Myocyte (in vitro differentiated cells): ENCODE results near the gene TMEM100. TPM values are rescaled to one million over a fixed set of nuclear protein-coding genes. Genes with fewer than 3 reads are reported as not detected.

Experiments
- DNase-seq: peaks from one replicate; pipeline ENCODE4 v3.0.0-alpha.2; 2012; ENCODE audit warnings: low read depth
- polyA plus RNA-seq: library from polyadenylated mRNA; unstranded; fragments of >200 nt; gene quantifications from one replicate; pipeline ENCODE4 v1.2.1, GENCODE V29; 2012; ENCODE audit warnings: missing spikeins
- total RNA-seq: library from RNA; depleted of rRNA; stranded (reverse); fragments of >200 nt; gene quantifications from 2 replicates; pipeline ENCODE4 v1.2.3, GENCODE V29; 2014

TMEM100 gene
- 1.5 and 3.0 TPM in 2 replicates for total RNA-seq
- polyA plus RNA-seq, result 1.4 TPM

- peak; percentile 83 for DNase-seq
These were observed at the start of gene TMEM100 for GRCh38 chr17:55722742-55723487. Gene TMEM100 (minus strand): TSS chr17:55722864. CDS start chr17:55721070, 1,794 bp downstream.

- no peak for DNase-seq
These were observed 49.4 kb upstream of the TMEM100 start for GRCh38 chr17:55772086-55772485.

GRCh38 chr17:55770196-55770870, 47.7 kb upstream of the TMEM100 start:
- DNase-seq, result peak; percentile 67

GRCh38 chr17:55769625-55770000, 46.9 kb upstream of the TMEM100 start:
- peak; percentile 41 for DNase-seq

- DNase-seq, result peak; percentile 22
These were observed 46.4 kb upstream of the TMEM100 start for GRCh38 chr17:55768936-55769624.

GRCh38 chr17:55765472-55765871, 42.8 kb upstream of the TMEM100 start:
- DNase-seq, result no peak

- DNase-seq, result no peak
These were observed 41.9 kb upstream of the TMEM100 start for GRCh38 chr17:55764610-55765009.

- DNase-seq, result no peak
These were observed 41.2 kb upstream of the TMEM100 start for GRCh38 chr17:55763856-55764255.

GRCh38 chr17:55762086-55762858, 39.6 kb upstream of the TMEM100 start:
- no peak for DNase-seq

- no peak for DNase-seq
These were observed 38.1 kb upstream of the TMEM100 start for GRCh38 chr17:55760643-55761355.

GRCh38 chr17:55758171-55758570, 35.5 kb upstream of the TMEM100 start:
- no peak for DNase-seq

GRCh38 chr17:55757659-55758058, 35.0 kb upstream of the TMEM100 start:
- no peak for DNase-seq

GRCh38 chr17:55756689-55757088, 34.0 kb upstream of the TMEM100 start:
- no peak for DNase-seq

- no peak for DNase-seq
These were observed 29.1 kb upstream of the TMEM100 start for GRCh38 chr17:55751720-55752250.

- peak; percentile 97 for DNase-seq
These were observed 28.3 kb upstream of the TMEM100 start, which contains the start of gene PCTP for GRCh38 chr17:55750750-55751657. Gene PCTP (plus strand): TSS chr17:55751051. CDS start chr17:55751104, 53 bp downstream.

GRCh38 chr17:55749985-55750384, 27.3 kb upstream of the TMEM100 start:
- DNase-seq, result no peak

- no peak for DNase-seq
These were observed 26.2 kb upstream of the TMEM100 start for GRCh38 chr17:55748841-55749240.

- no peak for DNase-seq
These were observed 24.5 kb upstream of the TMEM100 start for GRCh38 chr17:55747209-55747608.

- no peak for DNase-seq
These were observed 23.8 kb upstream of the TMEM100 start for GRCh38 chr17:55746466-55746865.
